ENCODE results near the gene DOCK1.
"Not testable (repeated sequence)": the region's sequence is repeated elsewhere in the genome, so short reads cannot be mapped to it uniquely, and the experiment has no call there.

Gene DOCK1

GRCh38 chr10:126910196-126910595 lies 5.0 kb downstream of the DOCK1 start:
- DNase-seq (ENCODE audit: low spot score) (no peak), ATAC-seq (ENCODE audit: low read depth) (no peak)
- Histone ChIP-seq H3K4me1 (ENCODE audit: insufficient read depth, poor library complexity, severe bottlenecking) (peaks cover 15% of the 10 kb centered on the region), H3K9me3 (ENCODE audit: severe bottlenecking) (no peaks in the 10 kb centered on the region), H3K4me3 (ENCODE audit: severe bottlenecking) (no peak overlapping the region), H3K27ac (ENCODE audit: poor library complexity, severe bottlenecking) (no peak overlapping the region), H3K27me3 (ENCODE audit: insufficient read depth, poor library complexity, severe bottlenecking) (no peaks in the 10 kb centered on the region), H3K36me3 (ENCODE audit: low read depth) (peaks cover 12% of the 10 kb centered on the region)
- no peak for TF ChIP-seq CTCF (IDR thresholded peaks at IDR 0.05; ENCODE audit: poor library complexity, severe bottlenecking)

- no peaks in the 10 kb centered on the region for H3K27me3 ChIP-seq (ENCODE audit: insufficient read depth, poor library complexity, severe bottlenecking)
- H3K27ac ChIP-seq (ENCODE audit: poor library complexity, severe bottlenecking) = no peak overlapping the region
- TF ChIP-seq CTCF (IDR thresholded peaks at IDR 0.05; ENCODE audit: poor library complexity, severe bottlenecking) = no peak
- DNase-seq (ENCODE audit: low spot score) (no peak), ATAC-seq (ENCODE audit: low read depth) (no peak)
- peaks cover 15% of the 10 kb centered on the region for H3K4me1 ChIP-seq (ENCODE audit: insufficient read depth, poor library complexity, severe bottlenecking)
- peaks cover 12% of the 10 kb centered on the region for H3K36me3 ChIP-seq (ENCODE audit: low read depth)
- H3K4me3 ChIP-seq (ENCODE audit: severe bottlenecking) = no peak overlapping the region
- H3K9me3 ChIP-seq (ENCODE audit: severe bottlenecking) = no peaks in the 10 kb centered on the region
These were observed 5.6 kb downstream of the DOCK1 start for GRCh38 chr10:126910798-126911197.

- no peak for DNase-seq (ENCODE audit: low spot score)
- Histone ChIP-seq H3K4me1 (ENCODE audit: insufficient read depth, poor library complexity, severe bottlenecking) (peaks cover 15% of the 10 kb centered on the region), H3K27me3 (ENCODE audit: insufficient read depth, poor library complexity, severe bottlenecking) (no peaks in the 10 kb centered on the region), H3K27ac (ENCODE audit: poor library complexity, severe bottlenecking) (no peak overlapping the region), H3K9me3 (ENCODE audit: severe bottlenecking) (no peaks in the 10 kb centered on the region), H3K36me3 (ENCODE audit: low read depth) (peaks cover 12% of the 10 kb centered on the region), H3K4me3 (ENCODE audit: severe bottlenecking) (no peak overlapping the region)
- no peak for TF ChIP-seq CTCF (IDR thresholded peaks at IDR 0.05; ENCODE audit: poor library complexity, severe bottlenecking)
- no peak for ATAC-seq (ENCODE audit: low read depth)
These were observed 6.1 kb downstream of the DOCK1 start for GRCh38 chr10:126911301-126911700.

- no peak for DNase-seq (ENCODE audit: low spot score)
- no peaks in the 10 kb centered on the region for H3K9me3 ChIP-seq (ENCODE audit: severe bottlenecking)
- no peak overlapping the region for H3K4me3 ChIP-seq (ENCODE audit: severe bottlenecking)
- peaks cover 15% of the 10 kb centered on the region for H3K4me1 ChIP-seq (ENCODE audit: insufficient read depth, poor library complexity, severe bottlenecking)
- H3K36me3 ChIP-seq (ENCODE audit: low read depth) = peaks cover 12% of the 10 kb centered on the region
- no peak overlapping the region for H3K27ac ChIP-seq (ENCODE audit: poor library complexity, severe bottlenecking)
- no peaks in the 10 kb centered on the region for H3K27me3 ChIP-seq (ENCODE audit: insufficient read depth, poor library complexity, severe bottlenecking)
- no peak for ATAC-seq (ENCODE audit: low read depth)
- no peak for TF ChIP-seq CTCF (IDR thresholded peaks at IDR 0.05; ENCODE audit: poor library complexity, severe bottlenecking)
These were observed 8.1 kb downstream of the DOCK1 start for GRCh38 chr10:126913316-126913715.

GRCh38 chr10:126914561-126914960 lies 9.3 kb downstream of the DOCK1 start:
- Histone ChIP-seq H3K27ac (ENCODE audit: poor library complexity, severe bottlenecking) (no peak overlapping the region), H3K4me1 (ENCODE audit: insufficient read depth, poor library complexity, severe bottlenecking) (peaks cover 14% of the 10 kb centered on the region), H3K4me3 (ENCODE audit: severe bottlenecking) (no peak overlapping the region), H3K27me3 (ENCODE audit: insufficient read depth, poor library complexity, severe bottlenecking) (no peaks in the 10 kb centered on the region), H3K9me3 (ENCODE audit: severe bottlenecking) (no peaks in the 10 kb centered on the region), H3K36me3 (ENCODE audit: low read depth) (peaks cover 12% of the 10 kb centered on the region)
- ATAC-seq (ENCODE audit: low read depth) = no peak
- no peak for DNase-seq (ENCODE audit: low spot score)
- TF ChIP-seq CTCF (IDR thresholded peaks at IDR 0.05; ENCODE audit: poor library complexity, severe bottlenecking) = no peak

GRCh38 chr10:126916952-126917351 lies 11.7 kb downstream of the DOCK1 start:
- not testable (repeated sequence) for H3K4me1 ChIP-seq (ENCODE audit: insufficient read depth, poor library complexity, severe bottlenecking); H3K27me3 ChIP-seq (ENCODE audit: insufficient read depth, poor library complexity, severe bottlenecking); H3K27ac ChIP-seq (ENCODE audit: poor library complexity, severe bottlenecking); H3K9me3 ChIP-seq (ENCODE audit: severe bottlenecking); H3K4me3 ChIP-seq (ENCODE audit: severe bottlenecking); DNase-seq (ENCODE audit: low spot score); H3K36me3 ChIP-seq (ENCODE audit: low read depth); ATAC-seq (ENCODE audit: low read depth)

All from RWPE2 (cell line).